Nephron progenitor cell (in vitro differentiated cells): ENCODE data around the gene LGR6.

Source experiments
- DNase-seq: peaks from one replicate; pipeline ENCODE4 v3.0.0; 2021
- H3K27ac Mint-ChIP-seq: 2 replicates; pipeline ENCODE4 v1.8.0; 2021; ENCODE audit warnings: mild to moderate bottlenecking, moderate library complexity, mixed read lengths
- H3K27me3 Mint-ChIP-seq: 2 replicates; pipeline ENCODE4 v1.8.0; 2021; ENCODE audit warnings: mild to moderate bottlenecking, low read depth, mixed read lengths; ENCODE audit not compliant: poor library complexity
- H3K36me3 Mint-ChIP-seq: 2 replicates; pipeline ENCODE4 v1.8.0; 2021; ENCODE audit warnings: low read depth, mixed read lengths
- H3K4me1 Mint-ChIP-seq: 2 replicates; pipeline ENCODE4 v1.8.0; 2021; ENCODE audit warnings: mixed read lengths
- H3K4me3 Mint-ChIP-seq: 2 replicates; pipeline ENCODE4 v1.8.0; 2021; ENCODE audit warnings: mild to moderate bottlenecking, moderate library complexity, mixed read lengths
- H3K9me3 Mint-ChIP-seq: 2 replicates; pipeline ENCODE4 v1.8.0; 2021; ENCODE audit warnings: mild to moderate bottlenecking, moderate library complexity, mixed read lengths
- TF ChIP-seq, protein P1 (sequence below): fragments of 200-600 bp; sonication (generic); IDR thresholded peaks from 2 replicates; pipeline ENCODE4 v1.5.0; 2021; ENCODE audit warnings: antibody characterized with exemption

LGR6 gene

GRCh38 chr1:202221911-202222909 lies 28.6 kb downstream of the LGR6 start:
- Mint-ChIP-seq H3K4me1 (peaks cover 39% of the 10 kb centered on the region), H3K27ac (no peak overlapping the region), H3K27me3 (peaks cover 13% of the 10 kb centered on the region), H3K36me3 (no peaks in the 10 kb centered on the region), H3K9me3 (no peaks in the 10 kb centered on the region), H3K4me3 (no peak overlapping the region)
- TF ChIP-seq, protein P1, sequence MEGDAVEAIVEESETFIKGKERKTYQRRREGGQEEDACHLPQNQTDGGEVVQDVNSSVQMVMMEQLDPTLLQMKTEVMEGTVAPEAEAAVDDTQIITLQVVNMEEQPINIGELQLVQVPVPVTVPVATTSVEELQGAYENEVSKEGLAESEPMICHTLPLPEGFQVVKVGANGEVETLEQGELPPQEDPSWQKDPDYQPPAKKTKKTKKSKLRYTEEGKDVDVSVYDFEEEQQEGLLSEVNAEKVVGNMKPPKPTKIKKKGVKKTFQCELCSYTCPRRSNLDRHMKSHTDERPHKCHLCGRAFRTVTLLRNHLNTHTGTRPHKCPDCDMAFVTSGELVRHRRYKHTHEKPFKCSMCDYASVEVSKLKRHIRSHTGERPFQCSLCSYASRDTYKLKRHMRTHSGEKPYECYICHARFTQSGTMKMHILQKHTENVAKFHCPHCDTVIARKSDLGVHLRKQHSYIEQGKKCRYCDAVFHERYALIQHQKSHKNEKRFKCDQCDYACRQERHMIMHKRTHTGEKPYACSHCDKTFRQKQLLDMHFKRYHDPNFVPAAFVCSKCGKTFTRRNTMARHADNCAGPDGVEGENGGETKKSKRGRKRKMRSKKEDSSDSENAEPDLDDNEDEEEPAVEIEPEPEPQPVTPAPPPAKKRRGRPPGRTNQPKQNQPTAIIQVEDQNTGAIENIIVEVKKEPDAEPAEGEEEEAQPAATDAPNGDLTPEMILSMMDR, result no peak
- DNase-seq, result no peak

GRCh38 chr1:202223121-202223860 lies 29.7 kb downstream of the LGR6 start:
- Mint-ChIP-seq H3K27ac (no peak overlapping the region), H3K36me3 (no peaks in the 10 kb centered on the region), H3K9me3 (no peaks in the 10 kb centered on the region), H3K4me3 (no peak overlapping the region), H3K27me3 (peaks cover 11% of the 10 kb centered on the region), H3K4me1 (peaks cover 33% of the 10 kb centered on the region)
- no peak for DNase-seq
- TF ChIP-seq, protein P1, result no peak

- H3K4me3 Mint-ChIP-seq, result no peak overlapping the region
- peaks cover 44% of the 10 kb centered on the region for H3K4me1 Mint-ChIP-seq
- no peaks in the 10 kb centered on the region for H3K36me3 Mint-ChIP-seq
- H3K9me3 Mint-ChIP-seq, result no peaks in the 10 kb centered on the region
- H3K27ac Mint-ChIP-seq, result no peak overlapping the region
- H3K27me3 Mint-ChIP-seq, result peaks cover 9% of the 10 kb centered on the region
- DNase-seq, result no peak
- TF ChIP-seq, protein P1, result no peak
Observed at GRCh38 chr1:202224453-202224852, 30.9 kb downstream of the LGR6 start.

DNA sequence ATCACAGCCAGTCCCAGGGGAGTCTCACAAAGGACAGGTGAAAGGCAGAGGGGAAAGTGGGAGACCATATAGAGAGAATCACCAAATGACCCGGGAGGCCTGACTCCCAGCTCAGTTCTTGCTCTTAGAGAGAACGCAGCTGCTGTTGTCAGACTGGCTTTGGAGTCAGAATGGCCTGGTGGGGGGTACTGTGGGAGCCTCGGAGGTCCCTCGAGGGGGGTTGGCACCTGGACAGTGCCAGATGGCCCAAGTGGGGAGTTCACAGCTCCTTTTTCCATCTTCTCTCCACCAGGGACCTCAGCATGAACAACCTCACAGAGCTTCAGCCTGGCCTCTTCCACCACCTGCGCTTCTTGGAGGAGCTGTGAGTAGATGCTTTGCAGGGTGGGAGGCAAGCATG lies 31.5 kb downstream of the LGR6 start:
- Mint-ChIP-seq H3K9me3 (no peaks in the 10 kb centered on the region), H3K36me3 (no peaks in the 10 kb centered on the region), H3K27me3 (peaks cover 9% of the 10 kb centered on the region), H3K4me3 (no peak overlapping the region), H3K27ac (no peak overlapping the region), H3K4me1 (peaks cover 50% of the 10 kb centered on the region)
- TF ChIP-seq, protein P1, result no peak
- no peak for DNase-seq

DNA sequence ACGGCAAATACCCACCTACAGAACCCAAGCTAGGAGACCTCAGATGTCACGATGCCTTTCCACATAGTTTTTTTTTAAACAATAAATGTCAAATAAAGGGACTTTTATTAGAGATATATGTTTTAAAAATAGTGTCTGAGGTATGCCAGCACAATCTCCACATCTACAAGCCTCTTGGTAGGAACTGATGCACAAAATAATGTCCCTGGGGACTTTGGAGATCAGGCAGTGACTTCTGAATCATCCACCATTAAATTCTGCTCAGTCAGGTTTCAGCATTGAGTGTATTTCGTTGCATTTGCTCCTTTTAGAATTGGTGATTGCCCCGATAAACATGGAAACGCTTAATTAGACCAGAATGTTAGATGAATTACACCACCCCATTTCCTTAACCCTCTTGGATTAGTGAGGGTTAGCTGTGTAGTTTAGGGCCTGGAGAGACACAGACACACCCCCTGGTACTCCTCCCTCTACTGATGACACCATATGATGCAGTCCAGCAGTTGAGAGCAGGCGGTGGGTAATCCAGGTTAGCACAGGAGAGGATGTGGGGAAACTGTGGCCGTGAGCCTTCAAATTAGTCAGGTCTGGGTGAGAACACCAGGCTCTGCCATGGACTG lies 33.6 kb downstream of the LGR6 start:
- Mint-ChIP-seq H3K27me3 (peaks cover 9% of the 10 kb centered on the region), H3K9me3 (no peaks in the 10 kb centered on the region), H3K36me3 (no peaks in the 10 kb centered on the region), H3K27ac (no peak overlapping the region), H3K4me3 (no peak overlapping the region), H3K4me1 (peaks cover 53% of the 10 kb centered on the region)
- TF ChIP-seq, protein P1, result no peak
- no peak for DNase-seq
